ENCODE measurements around the gene INMT.

GRCh38 chr7:30770845-30771173, 18.9 kb downstream of the INMT start:
- TF ChIP-seq POLR2A (IDR thresholded peaks at IDR 0.05; ENCODE audit: low read length), result no peak
- TF ChIP-seq GATA1 (IDR thresholded peaks at IDR 0.05; ENCODE audit: low read depth, low read length), result no peak
